KMS-11 (cell line): ENCODE results near the gene TARS3.

ENCODE experiments used
- H2AFZ ChIP-seq: fragments of 200-600 bp; sonication (generic); 2 replicates; pipeline ENCODE4 v1.6.1; 2016; ENCODE audit warnings: antibody characterized with exemption, mixed run types, low read depth
- H3K27ac ChIP-seq: fragments of 200-600 bp; sonication (generic); 2 replicates; pipeline ENCODE4 v1.6.1; 2016; ENCODE audit warnings: mild to moderate bottlenecking, mixed run types
- H3K27me3 ChIP-seq: fragments of 200-600 bp; sonication (generic); 2 replicates; pipeline ENCODE4 v1.6.1; 2017; ENCODE audit warnings: mild to moderate bottlenecking, low read depth, mixed run types, moderate library complexity; ENCODE audit not compliant: insufficient read depth
- H3K36me3 ChIP-seq: fragments of 200-600 bp; sonication (generic); 2 replicates; pipeline ENCODE4 v1.6.1; 2017; ENCODE audit warnings: mild to moderate bottlenecking, mixed run types; ENCODE audit not compliant: insufficient read depth
- H3K4me1 ChIP-seq: fragments of 200-600 bp; sonication (generic); 2 replicates; pipeline ENCODE4 v1.6.1; 2016; ENCODE audit warnings: mild to moderate bottlenecking, low read depth, mixed run types; ENCODE audit not compliant: poor library complexity, severe bottlenecking
- H3K4me2 ChIP-seq: fragments of 200-600 bp; sonication (generic); 2 replicates; pipeline ENCODE4 v1.7.0; 2016; ENCODE audit warnings: mild to moderate bottlenecking, mixed run types
- H3K4me3 ChIP-seq: fragments of 200-600 bp; sonication (generic); IDR thresholded peaks from 2 replicates; pipeline ENCODE4 v1.6.1; 2017; ENCODE audit warnings: low read depth, low read length, mixed read lengths; ENCODE audit not compliant: insufficient read depth
- H3K79me2 ChIP-seq: fragments of 200-600 bp; sonication (generic); 2 replicates; pipeline ENCODE4 v1.6.1; 2016; ENCODE audit warnings: low read depth, mixed run types; ENCODE audit not compliant: insufficient read depth
- H3K9ac ChIP-seq: fragments of 200-600 bp; sonication (generic); 2 replicates; pipeline ENCODE4 v1.6.1; 2016; ENCODE audit warnings: mild to moderate bottlenecking, mixed run types
- H4K20me1 ChIP-seq: fragments of 200-600 bp; sonication (generic); 2 replicates; pipeline ENCODE4 v1.6.1; 2016; ENCODE audit warnings: mild to moderate bottlenecking, mixed run types; ENCODE audit not compliant: insufficient read depth
- TF ChIP-seq, protein P1 (sequence below): fragments of 200-600 bp; sonication (generic); conservative IDR thresholded peaks from 2 replicates; pipeline ENCODE4 v1.6.1; 2017; ENCODE audit warnings: low read depth, mild to moderate bottlenecking, antibody characterized with exemption, low read length, moderate library complexity, mixed read lengths

TARS3 gene

DNA sequence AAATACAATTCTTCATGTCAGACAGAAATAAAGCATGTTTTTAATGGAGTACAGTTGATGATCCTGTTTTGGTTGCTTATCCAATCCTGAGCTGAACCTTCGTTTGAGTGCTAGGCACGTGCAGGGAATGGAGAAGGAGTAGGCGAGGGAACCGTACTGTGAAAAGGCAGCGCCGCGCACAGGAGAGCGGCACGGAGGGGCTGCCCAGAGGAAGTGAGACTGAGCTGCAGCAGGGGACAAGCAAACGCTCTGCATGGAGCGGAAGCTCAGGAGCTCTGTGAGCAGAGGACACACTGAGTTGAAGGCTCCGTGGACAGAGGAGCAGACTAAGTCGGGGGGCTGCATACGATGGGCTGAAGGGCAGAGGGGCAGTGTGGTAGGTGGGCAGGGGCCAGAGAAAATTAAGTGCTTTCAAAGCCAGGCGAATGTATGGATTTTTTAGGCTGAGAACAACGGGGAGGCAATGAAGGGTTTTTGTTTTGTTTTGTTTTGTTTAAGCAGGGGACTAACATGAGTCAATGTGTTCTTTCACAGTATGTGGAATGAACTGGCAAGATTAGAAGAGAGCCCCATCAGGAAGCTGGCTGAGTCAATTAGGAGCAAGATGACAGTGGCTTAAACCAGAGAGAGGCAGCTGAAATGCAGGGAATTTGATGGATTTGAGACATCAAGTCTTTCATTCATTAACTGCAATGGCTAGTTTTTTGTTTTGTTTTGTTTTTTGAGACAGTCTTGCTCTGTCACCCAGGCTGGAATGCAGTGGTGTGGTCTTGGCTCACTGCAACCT, 48.3 kb downstream of the TARS3 start:
- no peaks in the 10 kb centered on the region for H4K20me1 ChIP-seq
- H3K9ac ChIP-seq = no peak overlapping the region
- TF ChIP-seq, protein P1, sequence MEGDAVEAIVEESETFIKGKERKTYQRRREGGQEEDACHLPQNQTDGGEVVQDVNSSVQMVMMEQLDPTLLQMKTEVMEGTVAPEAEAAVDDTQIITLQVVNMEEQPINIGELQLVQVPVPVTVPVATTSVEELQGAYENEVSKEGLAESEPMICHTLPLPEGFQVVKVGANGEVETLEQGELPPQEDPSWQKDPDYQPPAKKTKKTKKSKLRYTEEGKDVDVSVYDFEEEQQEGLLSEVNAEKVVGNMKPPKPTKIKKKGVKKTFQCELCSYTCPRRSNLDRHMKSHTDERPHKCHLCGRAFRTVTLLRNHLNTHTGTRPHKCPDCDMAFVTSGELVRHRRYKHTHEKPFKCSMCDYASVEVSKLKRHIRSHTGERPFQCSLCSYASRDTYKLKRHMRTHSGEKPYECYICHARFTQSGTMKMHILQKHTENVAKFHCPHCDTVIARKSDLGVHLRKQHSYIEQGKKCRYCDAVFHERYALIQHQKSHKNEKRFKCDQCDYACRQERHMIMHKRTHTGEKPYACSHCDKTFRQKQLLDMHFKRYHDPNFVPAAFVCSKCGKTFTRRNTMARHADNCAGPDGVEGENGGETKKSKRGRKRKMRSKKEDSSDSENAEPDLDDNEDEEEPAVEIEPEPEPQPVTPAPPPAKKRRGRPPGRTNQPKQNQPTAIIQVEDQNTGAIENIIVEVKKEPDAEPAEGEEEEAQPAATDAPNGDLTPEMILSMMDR = no peak
- H2AFZ ChIP-seq = no peak overlapping the region
- no peaks in the 10 kb centered on the region; the same call in 1 of the 2 replicates for H3K36me3 ChIP-seq
- no peaks in the 10 kb centered on the region for H3K27me3 ChIP-seq
- peaks cover 10% of the 10 kb centered on the region for H3K4me1 ChIP-seq
- no peak overlapping the region for H3K27ac ChIP-seq
- H3K79me2 ChIP-seq = no peaks in the 10 kb centered on the region
- no peak overlapping the region for H3K4me3 ChIP-seq
- H3K4me2 ChIP-seq = no peak overlapping the region

DNA sequence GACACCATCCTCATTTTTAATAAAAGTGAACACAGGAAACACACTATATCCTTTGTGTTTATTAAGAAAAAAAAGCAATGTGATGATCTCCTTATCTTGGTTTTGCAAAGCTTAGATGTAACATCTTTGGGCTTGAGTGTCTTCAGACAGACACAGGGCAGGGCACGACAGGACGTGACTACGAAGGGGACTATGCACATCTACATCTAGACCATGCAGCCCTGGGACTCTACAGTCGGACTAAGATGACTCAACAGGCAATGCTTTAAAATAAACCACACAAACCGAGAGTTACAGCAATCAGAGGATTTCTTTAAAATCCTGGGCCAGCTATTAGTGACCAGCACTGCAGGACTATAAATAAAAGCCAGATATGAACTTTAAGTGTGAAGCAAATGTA, 49.3 kb downstream of the TARS3 start:
- Histone ChIP-seq H3K4me2 (no peak overlapping the region), H3K4me3 (no peak overlapping the region), H4K20me1 (no peaks in the 10 kb centered on the region), H2AFZ (no peak overlapping the region), H3K79me2 (no peaks in the 10 kb centered on the region), H3K27ac (no peak overlapping the region), H3K27me3 (no peaks in the 10 kb centered on the region), H3K36me3 (no peaks in the 10 kb centered on the region; the same call in 1 of the 2 replicates), H3K4me1 (peaks cover 10% of the 10 kb centered on the region), H3K9ac (no peak overlapping the region)
- TF ChIP-seq, protein P1 = no peak

DNA sequence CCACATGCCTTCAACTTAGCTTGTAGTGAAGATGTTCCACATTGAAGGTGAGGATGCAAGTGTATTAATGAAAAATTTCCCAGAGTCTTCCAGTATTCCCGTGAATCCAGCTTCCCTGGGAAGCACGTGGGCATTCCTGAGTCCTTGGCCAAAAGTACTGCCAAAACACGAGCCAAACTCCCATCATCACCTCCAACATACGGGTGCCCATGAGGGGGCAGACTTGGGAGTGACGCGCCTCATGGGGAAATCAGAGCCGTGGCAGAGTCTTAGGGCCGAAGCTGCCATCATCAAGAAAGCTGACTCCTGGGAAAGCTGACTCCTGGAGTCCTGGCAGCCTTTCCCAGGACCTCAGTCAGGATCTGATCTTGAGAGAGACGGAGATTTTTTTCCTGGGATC, 52.0 kb downstream of the TARS3 start:
- TF ChIP-seq, protein P1 = no peak
- no peak overlapping the region for H3K9ac ChIP-seq
- no peak overlapping the region for H3K4me3 ChIP-seq
- H3K4me2 ChIP-seq = no peak overlapping the region
- no peak overlapping the region for H3K27ac ChIP-seq
- no peaks in the 10 kb centered on the region for H3K27me3 ChIP-seq
- no peaks in the 10 kb centered on the region for H3K79me2 ChIP-seq
- peaks cover 10% of the 10 kb centered on the region for H3K4me1 ChIP-seq
- H2AFZ ChIP-seq = no peak overlapping the region
- H4K20me1 ChIP-seq = no peaks in the 10 kb centered on the region
- H3K36me3 ChIP-seq = no peaks in the 10 kb centered on the region; the same call in 1 of the 2 replicates

DNA sequence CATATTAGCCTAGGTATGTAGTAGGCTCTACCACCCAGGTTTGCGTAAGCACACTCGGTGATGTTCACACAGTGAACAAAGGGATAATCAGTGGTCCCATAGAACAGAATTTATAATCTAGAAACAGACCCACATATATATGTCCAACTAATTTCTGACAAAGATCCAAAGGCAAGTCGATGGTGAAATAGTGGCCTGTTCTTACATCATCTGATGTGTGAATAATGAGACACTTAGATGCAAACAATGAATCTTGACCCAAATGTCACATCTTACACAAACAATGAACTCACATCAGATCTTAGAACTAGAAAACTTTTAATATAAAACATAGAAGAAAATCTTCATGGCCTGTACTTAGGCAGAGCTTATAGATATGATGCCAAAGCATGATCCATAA, 54.5 kb downstream of the TARS3 start:
- TF ChIP-seq, protein P1 = no peak

More for the DNA sequence above, 54.5 kb downstream of the TARS3 start:
- Histone ChIP-seq H3K4me2 (no peak overlapping the region), H3K4me3 (no peak overlapping the region), H2AFZ (no peak overlapping the region), H3K79me2 (no peaks in the 10 kb centered on the region), H4K20me1 (no peaks in the 10 kb centered on the region), H3K9ac (no peak overlapping the region), H3K4me1 (peaks cover 10% of the 10 kb centered on the region), H3K27me3 (no peaks in the 10 kb centered on the region), H3K36me3 (no peaks in the 10 kb centered on the region; the same call in 1 of the 2 replicates), H3K27ac (no peak overlapping the region)
